ENCODE measurements around the gene NPR2.

The NPR2 gene

DNA sequence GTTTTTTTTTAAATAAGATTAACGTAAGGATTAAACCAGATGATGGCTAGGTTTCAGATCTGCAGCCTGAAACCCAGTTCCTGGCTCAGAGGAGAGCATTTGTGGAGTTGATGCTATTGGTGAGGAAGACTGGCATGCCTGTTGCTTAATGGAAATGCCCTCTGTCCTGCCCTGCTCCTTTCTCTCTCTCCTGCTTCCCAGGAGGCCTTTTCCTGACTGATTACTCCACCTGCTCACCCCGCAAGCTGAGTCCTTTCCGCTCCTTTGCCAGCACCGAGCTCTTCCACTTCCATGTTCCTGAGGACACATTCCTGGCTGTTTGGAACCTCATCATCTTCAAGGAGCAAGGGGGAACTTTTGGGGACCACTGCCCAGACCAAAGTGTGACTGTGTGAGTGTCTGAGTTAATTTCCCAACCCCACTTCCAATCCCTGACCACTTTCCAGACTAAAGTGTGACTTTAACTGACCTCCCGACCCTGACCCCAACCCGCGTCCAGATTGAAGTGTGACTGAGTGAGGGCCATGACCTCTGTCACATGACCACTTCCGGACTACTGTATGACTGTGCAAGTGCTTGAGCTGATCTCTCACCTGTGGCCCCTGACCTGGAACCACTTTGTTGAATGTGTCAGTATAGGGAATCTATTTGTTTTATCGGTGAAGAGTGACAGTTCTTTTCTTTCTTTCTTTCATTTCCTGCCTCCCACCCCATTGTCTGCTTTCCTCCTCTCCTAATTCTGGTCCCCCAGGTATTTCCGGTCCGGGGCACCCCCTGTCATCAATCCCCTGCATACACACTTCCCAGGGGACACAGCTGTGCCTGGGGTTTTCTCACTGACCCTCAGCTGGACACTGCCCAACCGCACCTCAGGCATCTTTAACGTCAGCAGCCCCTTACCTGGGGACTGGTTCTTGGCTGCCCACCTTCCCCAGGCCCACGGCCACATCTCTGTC, 43.1 kb downstream of the NPR2 start:
- no peak for DNase-seq

GRCh38 chr9:35835216-35835632, 43.8 kb downstream of the NPR2 start:
- no peak for DNase-seq

GRCh38 chr9:35835766-35836165, 44.4 kb downstream of the NPR2 start:
- DNase-seq, result no peak

GRCh38 chr9:35836595-35836994, 45.2 kb downstream of the NPR2 start:
- no peak for DNase-seq

DNA sequence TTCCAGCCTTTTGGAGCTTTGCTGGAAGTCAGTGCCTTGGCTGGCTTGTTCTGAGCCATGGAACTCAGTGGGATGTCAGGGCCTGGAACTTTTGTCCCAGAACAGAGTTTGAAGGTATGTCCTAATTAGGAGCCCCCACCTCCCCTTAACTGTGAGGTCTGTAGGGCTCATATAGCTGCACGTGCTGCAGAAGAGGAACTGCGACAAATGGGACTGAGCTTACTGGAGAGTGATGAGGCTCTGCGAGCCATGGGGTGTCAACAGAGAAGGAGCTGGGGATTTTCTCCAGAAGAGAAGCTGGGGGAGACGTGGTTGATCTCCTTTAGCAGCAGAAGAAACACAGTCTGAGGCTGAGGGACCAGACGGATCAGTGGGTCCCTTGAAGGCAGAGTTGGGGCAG, 48.5 kb downstream of the NPR2 start:
- DNase-seq, result no peak

GRCh38 chr9:35840881-35841644, 49.7 kb downstream of the NPR2 start:
- DNase-seq, result no peak

DNA sequence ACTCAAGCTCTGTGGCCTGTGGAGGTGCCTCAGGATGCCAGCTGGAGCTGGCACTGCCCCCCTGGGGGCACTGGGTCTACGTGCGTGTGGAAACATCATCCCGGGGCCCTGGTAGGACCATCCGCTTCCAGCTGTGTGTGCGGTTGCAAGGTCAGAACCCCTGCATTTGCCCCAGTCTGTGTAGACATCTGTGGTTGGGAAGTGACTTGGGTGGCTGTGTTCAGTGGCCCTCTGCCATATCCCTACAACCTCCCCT, 50.2 kb downstream of the NPR2 start:
- DNase-seq, result no peak

DNA sequence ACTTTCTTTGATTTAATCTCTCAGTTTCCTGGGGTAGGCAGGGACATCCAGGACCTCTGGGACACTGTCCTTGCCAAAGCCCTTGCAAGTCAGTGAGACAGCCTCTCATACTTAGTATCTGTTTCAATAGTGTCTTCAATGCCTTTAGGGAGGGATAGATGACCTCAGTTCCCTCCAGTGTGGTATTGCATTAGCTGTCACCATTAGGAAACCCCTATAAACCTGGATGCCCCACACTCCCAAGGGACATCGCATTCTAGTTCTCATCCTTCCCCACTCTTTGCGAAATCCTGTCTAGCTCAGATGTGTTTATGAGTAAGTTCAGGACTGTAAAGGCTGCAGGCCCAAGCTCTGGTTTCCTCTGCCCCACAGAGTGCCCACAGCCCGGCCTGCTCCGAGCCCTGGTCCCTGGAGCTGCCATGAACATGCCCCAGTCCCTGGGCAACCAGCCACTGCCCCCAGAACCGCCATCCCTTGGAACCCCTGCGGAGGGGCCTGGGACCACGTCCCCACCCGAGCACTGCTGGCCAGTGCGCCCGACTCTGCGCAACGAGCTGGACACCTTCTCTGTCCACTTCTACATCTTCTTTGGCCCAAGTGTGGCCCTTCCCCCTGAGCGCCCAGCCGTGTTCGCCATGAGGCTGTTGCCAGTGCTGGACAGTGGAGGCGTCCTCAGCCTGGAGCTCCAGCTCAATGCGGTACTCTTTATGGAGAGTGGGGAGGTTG, 50.8 kb downstream of the NPR2 start:
- no peak for DNase-seq

DNA sequence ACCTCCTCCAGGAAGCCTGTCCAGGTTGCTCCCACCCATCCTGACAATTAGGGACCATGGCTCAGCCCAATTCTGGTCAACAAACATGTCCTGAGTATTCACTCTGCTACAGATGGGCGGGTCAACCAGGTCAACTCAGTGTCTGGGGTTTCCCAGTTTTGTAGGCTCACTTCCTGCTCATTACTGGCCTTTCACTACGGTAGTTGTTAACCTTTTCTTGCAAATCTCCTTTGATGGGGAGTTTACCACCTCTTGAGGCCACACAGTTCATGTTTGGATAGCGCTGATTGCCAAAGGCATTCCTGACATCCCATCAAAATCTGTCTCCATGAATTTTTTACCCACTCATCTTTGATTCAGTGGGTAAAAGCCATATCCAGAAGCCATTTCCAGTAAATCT, 51.4 kb downstream of the NPR2 start:
- DNase-seq, result no peak

DNA sequence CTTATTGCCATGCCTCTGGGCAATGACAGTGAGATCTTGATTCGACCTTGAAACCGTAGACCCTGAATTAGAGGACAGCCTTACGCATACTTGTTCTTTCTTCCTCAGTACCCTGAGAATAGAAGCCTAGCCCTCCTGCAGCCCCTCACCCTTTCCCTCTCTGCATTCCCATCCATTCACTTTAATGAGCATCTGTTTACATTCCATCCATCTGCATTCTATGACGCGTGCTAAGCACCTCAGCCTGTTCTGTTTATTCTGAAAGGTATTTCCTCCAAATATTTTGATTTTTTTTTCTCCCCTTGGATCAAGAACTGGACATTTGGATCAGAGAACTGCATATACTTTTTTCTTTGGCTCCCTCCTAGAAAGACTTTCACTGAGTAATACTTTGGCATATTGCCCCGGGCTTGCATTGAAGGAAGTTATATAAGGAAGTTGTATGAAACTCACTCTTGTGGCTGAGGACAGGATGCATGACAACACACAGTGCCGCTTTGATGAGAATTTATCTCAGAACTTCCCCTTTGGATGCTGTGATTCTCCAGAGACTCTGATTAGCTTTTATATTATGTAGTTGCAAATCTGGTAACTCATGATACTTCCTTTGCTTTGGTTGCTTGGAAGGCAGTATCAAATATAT, 53.4 kb downstream of the NPR2 start:
- DNase-seq, result no peak

GRCh38 chr9:35845824-35846771, 54.7 kb downstream of the NPR2 start:
- DNase-seq, result no peak

GRCh38 chr9:35847792-35848572, 56.6 kb downstream of the NPR2 start:
- DNase-seq, result peak in 1 of 4 experiments; percentile 8

- DNase-seq, result no peak
Observed at GRCh38 chr9:35852267-35852815, 61.0 kb downstream of the NPR2 start.

DNA sequence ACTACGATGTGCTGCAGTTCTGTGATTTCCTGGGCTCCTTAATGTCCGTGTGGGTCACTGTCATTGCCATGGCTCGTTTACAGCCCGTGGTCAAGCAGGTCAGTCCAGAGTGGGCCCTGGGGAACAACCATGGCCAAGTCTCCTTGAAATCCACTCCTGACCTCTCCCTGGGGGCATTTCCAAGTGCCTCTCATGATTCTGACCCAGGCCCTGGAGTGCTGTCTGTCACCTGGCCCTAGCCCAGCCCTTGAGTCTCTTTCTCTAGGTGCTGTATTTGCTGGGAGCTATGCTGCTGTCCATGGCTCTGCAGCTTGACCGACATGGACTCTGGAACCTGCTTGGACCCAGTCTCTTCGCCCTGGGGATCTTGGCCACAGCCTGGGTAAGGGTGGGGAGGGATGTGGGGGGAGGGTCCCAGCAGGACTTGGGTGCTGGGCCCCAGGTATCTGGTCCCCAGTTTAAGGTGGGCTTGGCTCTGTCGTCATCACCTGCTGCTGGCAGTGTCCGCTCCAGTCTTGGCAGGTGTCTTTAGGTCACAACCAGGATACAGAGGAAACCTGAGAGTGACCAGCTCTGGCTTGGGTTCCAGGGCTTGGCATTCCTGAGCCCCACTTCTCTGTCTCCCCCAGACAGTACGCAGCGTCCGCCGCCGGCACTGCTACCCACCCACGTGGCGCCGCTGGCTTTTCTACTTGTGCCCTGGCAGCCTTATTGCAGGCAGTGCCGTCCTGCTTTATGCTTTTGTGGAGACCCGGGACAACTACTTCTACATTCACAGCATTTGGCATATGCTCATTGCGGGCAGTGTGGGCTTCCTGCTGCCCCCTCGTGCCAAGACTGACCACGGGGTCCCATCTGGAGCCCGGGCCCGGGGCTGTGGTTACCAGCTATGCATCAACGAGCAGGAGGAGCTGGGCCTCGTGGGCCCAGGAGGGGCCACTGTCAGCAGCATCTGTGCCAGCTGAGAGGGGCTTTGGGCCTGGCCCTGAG, 61.8 kb downstream of the NPR2 start:
- no peak for DNase-seq

- DNase-seq, result no peak
Observed at GRCh38 chr9:35854091-35854762, 62.8 kb downstream of the NPR2 start.

DNA sequence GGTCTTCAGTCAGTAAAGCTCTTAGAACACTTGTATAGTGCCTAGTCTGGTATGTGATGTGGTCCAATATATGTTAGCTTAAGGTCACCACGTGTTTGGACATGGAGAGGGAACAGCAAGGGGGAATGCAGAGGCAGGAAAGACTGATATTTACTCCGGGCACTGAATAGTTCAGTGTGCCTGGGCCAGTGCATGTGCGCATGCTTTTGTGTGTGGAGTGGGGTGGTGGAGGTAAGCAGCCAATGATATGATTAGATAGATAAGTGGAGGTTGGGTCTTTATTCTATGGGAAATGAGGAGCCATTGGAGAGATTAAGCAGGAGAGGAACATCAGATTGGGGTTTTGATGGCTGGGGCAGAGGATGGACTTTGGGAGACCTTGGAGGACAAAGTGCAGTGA, 64.8 kb downstream of the NPR2 start:
- no peak for DNase-seq

DNA sequence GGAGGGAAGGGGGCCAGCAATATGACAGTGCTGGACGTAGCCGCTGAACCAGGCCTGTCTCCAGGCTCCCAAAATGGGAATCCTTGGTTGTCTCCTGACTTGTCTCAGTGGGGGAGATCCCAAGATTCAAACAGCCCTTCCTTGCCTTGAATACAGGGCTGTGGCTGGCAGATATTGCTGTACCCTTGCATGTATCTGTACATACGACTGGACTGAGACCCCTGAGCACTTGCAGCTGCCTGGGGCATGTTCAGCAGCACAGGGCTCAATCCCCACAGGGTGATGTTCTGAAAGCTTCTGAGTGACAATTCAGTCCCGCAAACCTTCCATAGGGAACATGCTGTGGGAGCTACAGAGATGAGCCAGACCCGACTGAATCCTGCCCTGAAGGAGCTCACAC, 65.5 kb downstream of the NPR2 start:
- no peak for DNase-seq

DNA sequence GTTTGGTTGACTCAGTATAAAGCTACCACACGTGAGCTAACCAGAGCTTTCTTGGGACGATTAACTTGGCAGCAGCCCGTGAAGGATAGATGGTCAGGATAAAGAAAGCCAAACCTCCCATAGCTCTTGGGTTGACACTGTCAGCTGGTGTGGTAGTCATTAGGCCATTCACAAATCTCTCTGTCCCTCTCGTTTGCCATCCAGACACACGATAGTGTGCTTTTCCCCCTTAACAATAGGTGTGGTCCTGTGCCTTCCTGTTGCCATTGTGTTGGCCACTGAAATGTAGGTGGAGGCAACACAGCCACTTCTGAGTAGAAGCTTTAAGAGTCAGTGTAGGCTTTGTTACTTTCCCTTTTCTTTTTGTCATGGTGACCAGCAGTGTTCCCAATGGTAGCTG, 67.1 kb downstream of the NPR2 start:
- DNase-seq, result no peak
